GM13976 (cell line): ENCODE measurements around the gene ME2.

Source experiments
- DNase-seq: peaks from one replicate; pipeline ENCODE4 v3.0.0; 2012; ENCODE audit warnings: low spot score
- CTCF ChIP-seq: IDR thresholded peaks from 2 replicates; pipeline ENCODE4 v1.5.1; 2012; ENCODE audit warnings: borderline replicate concordance, mild to moderate bottlenecking; ENCODE audit not compliant: insufficient read depth; ENCODE audit errors: extremely low read depth, missing control alignments, control extremely low read depth
- in situ Hi-C: fragments of 300-500 bp; cut with MboI; formaldehyde crosslinking; loops from one replicate; pipeline ENCODE4 v1.12.0; 2022; ENCODE audit warnings: low sequenced_read_pairs, mixed read lengths, inconsistent platforms; ENCODE audit not compliant: unreplicated experiment

Gene ME2

GRCh38 chr18:50949185-50949584 lies 70.3 kb downstream of the ME2 start:
- no peak for DNase-seq
- in situ Hi-C loops: no loop called here
- TF ChIP-seq CTCF: no peak

GRCh38 chr18:50950626-50951025 lies 71.7 kb downstream of the ME2 start:
- in situ Hi-C loops: no loop called here
- DNase-seq: no peak
- no peak for TF ChIP-seq CTCF

- in situ Hi-C loops: no loop called here
- no peak for DNase-seq
- no peak for TF ChIP-seq CTCF
Measured at GRCh38 chr18:50953822-50954221, 74.9 kb downstream of the ME2 start.

GRCh38 chr18:50955253-50955652 lies 76.3 kb downstream of the ME2 start:
- DNase-seq: no peak
- no peak for TF ChIP-seq CTCF
- in situ Hi-C loops: no loop called here

GRCh38 chr18:50956116-50956515 lies 77.2 kb downstream of the ME2 start:
- TF ChIP-seq CTCF: no peak
- DNase-seq: no peak
- in situ Hi-C loops: no loop called here

GRCh38 chr18:50961974-50962373 lies 83.1 kb downstream of the ME2 start:
- TF ChIP-seq CTCF: no peak
- in situ Hi-C loops: no loop called here
- no peak for DNase-seq
